ENCODE results near the gene TXNDC9.
"Not testable (repeated sequence)": the region's sequence is repeated elsewhere in the genome, so short reads cannot be mapped to it uniquely, and the experiment has no call there.

Gene TXNDC9

GRCh38 chr2:99317873-99318200 is 18.3 kb downstream of the TXNDC9 start:
- not testable (repeated sequence) for DNase-seq

GRCh38 chr2:99317161-99317872 is 18.8 kb downstream of the TXNDC9 start:
- DNase-seq: no peak

- not testable (repeated sequence) for DNase-seq
Observed at GRCh38 chr2:99301097-99301496, 35.0 kb downstream of the TXNDC9 start, which contains the start of gene LYG1. Gene LYG1, minus strand, starts transcription at chr2:99301197. Its CDS starts 5,527 bp downstream, at chr2:99295670.

- DNase-seq: no peak
Observed at GRCh38 chr2:99299580-99299979, 36.6 kb downstream of the TXNDC9 start.

GRCh38 chr2:99297994-99298393 is 38.1 kb downstream of the TXNDC9 start:
- DNase-seq: no peak

GRCh38 chr2:99285526-99285925 is 50.6 kb downstream of the TXNDC9 start:
- no peak for DNase-seq

GRCh38 chr2:99279969-99280695 is 56.0 kb downstream of the TXNDC9 start:
- DNase-seq: no peak

GRCh38 chr2:99278793-99279291 is 57.3 kb downstream of the TXNDC9 start:
- no peak for DNase-seq

- not testable (repeated sequence) for DNase-seq
Observed at GRCh38 chr2:99278195-99278765, 57.9 kb downstream of the TXNDC9 start.

- no peak for DNase-seq
Observed at GRCh38 chr2:99275882-99276281, 60.3 kb downstream of the TXNDC9 start.
